DND-41 (cell line): ENCODE results near the gene GPR146.

Experiments used
- ATAC-seq: fragments of 200-7000 bp; cut with Tn5 transposase; 3 replicates; pipeline ENCODE4 v1.9.1; 2021; ENCODE audit warnings: low read depth; ENCODE audit not compliant: insufficient read depth
- DNase-seq: peaks from one replicate; pipeline ENCODE4 v3.0.0-alpha.2; 2020
- H2AFZ ChIP-seq: 2 replicates; pipeline ENCODE4 v1.6.0; 2012; ENCODE audit warnings: low read depth, low read length
- H3K27ac ChIP-seq: 2 replicates; pipeline ENCODE4 v1.5.1; 2012; ENCODE audit warnings: low read length, inconsistent platforms
- H3K27me3 ChIP-seq: fragments of 200-600 bp; sonication (generic); 2 replicates; pipeline ENCODE4 v1.6.0; 2012; ENCODE audit warnings: low read length, mild to moderate bottlenecking, inconsistent platforms; ENCODE audit not compliant: insufficient read depth, poor library complexity
- H3K36me3 ChIP-seq: 2 replicates; pipeline ENCODE4 v1.5.1; 2012; ENCODE audit warnings: low read length, inconsistent platforms; ENCODE audit not compliant: insufficient read depth
- H3K4me1 ChIP-seq: 2 replicates; pipeline ENCODE4 v1.5.1; 2012; ENCODE audit warnings: mild to moderate bottlenecking, low read length; ENCODE audit not compliant: insufficient read depth
- H3K4me2 ChIP-seq: 2 replicates; pipeline ENCODE4 v1.6.0; 2012; ENCODE audit warnings: mild to moderate bottlenecking, moderate library complexity, low read length, inconsistent platforms; ENCODE audit not compliant: insufficient read depth
- H3K4me3 ChIP-seq, 2 experiments: fragments of 200-600 bp in 1 of 2; shearing (Covaris generic) in 1 of 2; 2 replicates each; pipeline ENCODE4 v1.5.1; 2012 to 2016; ENCODE audit warnings: inconsistent platforms in 2 of 2, low read length in 2 of 2, mild to moderate bottlenecking in 2 of 2, low read depth in 1 of 2, moderate library complexity in 1 of 2
- H3K79me2 ChIP-seq: 2 replicates; pipeline ENCODE4 v1.6.0; 2012; ENCODE audit warnings: low read length, inconsistent platforms; ENCODE audit not compliant: insufficient read depth
- H3K9ac ChIP-seq: 2 replicates; pipeline ENCODE4 v1.6.0; 2012; ENCODE audit warnings: low read depth, mild to moderate bottlenecking, inconsistent platforms, low read length, moderate library complexity
- H3K9me3 ChIP-seq: 2 replicates; pipeline ENCODE4 v1.5.1; 2012; ENCODE audit warnings: low read length, moderate library complexity, mild to moderate bottlenecking, inconsistent platforms; ENCODE audit not compliant: insufficient read depth, severe bottlenecking
- H4K20me1 ChIP-seq: 2 replicates; pipeline ENCODE4 v1.6.0; 2012; ENCODE audit warnings: low read length; ENCODE audit not compliant: insufficient read depth
- CTCF ChIP-seq: IDR thresholded peaks from 2 replicates; pipeline ENCODE4 v1.5.1; 2012; ENCODE audit warnings: borderline replicate concordance, low read length, moderate library complexity, mild to moderate bottlenecking; ENCODE audit not compliant: poor library complexity, severe bottlenecking; ENCODE audit errors: extremely low read depth
- EZH2 ChIP-seq: IDR thresholded peaks from 3 replicates; pipeline ENCODE4 v1.6.1; 2012; ENCODE audit warnings: borderline replicate concordance, low read depth, mild to moderate bottlenecking, moderate library complexity, low read length, inconsistent platforms; ENCODE audit not compliant: severe bottlenecking

The GPR146 gene

GRCh38 chr7:1090236-1090635 is 45.9 kb downstream of the GPR146 start:
- DNase-seq (no peak), ATAC-seq (no peak)
- no peak overlapping the region for H3K27ac ChIP-seq
- no peaks in the 10 kb centered on the region for H3K27me3 ChIP-seq
- H2AFZ ChIP-seq = no peak overlapping the region
- H3K4me3 ChIP-seq = no peak overlapping the region
- no peak overlapping the region for H3K9ac ChIP-seq
- H3K79me2 ChIP-seq = no peaks in the 10 kb centered on the region
- no peak overlapping the region for H3K4me2 ChIP-seq
- peaks cover 7% of the 10 kb centered on the region; the same call in 1 of the 2 replicates for H3K36me3 ChIP-seq
- peaks cover 25% of the 10 kb centered on the region; the same call in 1 of the 2 replicates for H4K20me1 ChIP-seq
- H3K4me1 ChIP-seq = peaks cover 12% of the 10 kb centered on the region
- H3K9me3 ChIP-seq = no peaks in the 10 kb centered on the region
- TF ChIP-seq CTCF (no peak), EZH2 (no peak)

GRCh38 chr7:1090686-1091643 is 46.6 kb downstream of the GPR146 start:
- no peak overlapping the region for H3K4me3 ChIP-seq
- H3K4me2 ChIP-seq = no peak overlapping the region
- H3K9ac ChIP-seq = no peak overlapping the region
- H2AFZ ChIP-seq = no peak overlapping the region
- H3K27ac ChIP-seq = no peak overlapping the region
- no peak for DNase-seq
- no peaks in the 10 kb centered on the region for H3K9me3 ChIP-seq
- TF ChIP-seq EZH2 (no peak), CTCF (no peak)
- peaks cover 28% of the 10 kb centered on the region; the same call in 1 of the 2 replicates for H4K20me1 ChIP-seq
- H3K36me3 ChIP-seq = peaks cover 7% of the 10 kb centered on the region; the same call in 1 of the 2 replicates
- no peaks in the 10 kb centered on the region for H3K79me2 ChIP-seq
- no peak for ATAC-seq
- H3K27me3 ChIP-seq = no peaks in the 10 kb centered on the region
- H3K4me1 ChIP-seq = peaks cover 12% of the 10 kb centered on the region

GRCh38 chr7:1091644-1092027 is 47.3 kb downstream of the GPR146 start:
- Histone ChIP-seq H3K36me3 (peaks cover 7% of the 10 kb centered on the region; the same call in 1 of the 2 replicates), H3K9me3 (no peaks in the 10 kb centered on the region), H3K79me2 (no peaks in the 10 kb centered on the region), H3K4me3 (no peak overlapping the region), H3K4me1 (peaks cover 9% of the 10 kb centered on the region), H4K20me1 (peaks cover 30% of the 10 kb centered on the region), H3K27me3 (no peaks in the 10 kb centered on the region), H3K4me2 (no peak overlapping the region), H3K27ac (no peak overlapping the region), H3K9ac (no peak overlapping the region), H2AFZ (no peak overlapping the region)
- no peak for TF ChIP-seq EZH2
- TF ChIP-seq CTCF = no peak
- DNase-seq = no peak
- no peak for ATAC-seq
